GM19452 (cell line): ENCODE measurements around the gene GAS7.
"Not testable (repeated sequence)": the region's sequence is repeated elsewhere in the genome, so short reads cannot be mapped to it uniquely, and the experiment has no call there.

Experiments
- ATAC-seq: cut with Tn5 transposase; IDR thresholded peaks from one replicate; pipeline ENCODE4 v1.9.1; 2021; ENCODE audit not compliant: unreplicated experiment

The GAS7 gene

GRCh38 chr17:10031127-10031526 lies 167.3 kb downstream of the GAS7 start:
- ATAC-seq: no peak

GRCh38 chr17:10029129-10029528 lies 169.3 kb downstream of the GAS7 start:
- no peak for ATAC-seq

GRCh38 chr17:10025976-10026901 lies 172.2 kb downstream of the GAS7 start:
- no peak for ATAC-seq

- ATAC-seq: no peak
These were observed 173.2 kb downstream of the GAS7 start for GRCh38 chr17:10025224-10025623.

GRCh38 chr17:10022416-10022815 lies 176.0 kb downstream of the GAS7 start:
- no peak for ATAC-seq

- ATAC-seq: no peak
These were observed 177.0 kb downstream of the GAS7 start for GRCh38 chr17:10021272-10021984.

- no peak for ATAC-seq
These were observed 178.4 kb downstream of the GAS7 start for GRCh38 chr17:10019941-10020451.

GRCh38 chr17:10018461-10018891 lies 179.9 kb downstream of the GAS7 start:
- peak; percentile 50 for ATAC-seq

GRCh38 chr17:10016958-10017570 lies 181.3 kb downstream of the GAS7 start:
- ATAC-seq: not testable (repeated sequence)

- ATAC-seq: peak; percentile 77
These were observed 184.9 kb downstream of the GAS7 start for GRCh38 chr17:10013365-10014112.

GRCh38 chr17:10010752-10011151 lies 187.7 kb downstream of the GAS7 start:
- no peak for ATAC-seq

- no peak for ATAC-seq
These were observed 194.7 kb downstream of the GAS7 start for GRCh38 chr17:10003705-10004104.

GRCh38 chr17:10002567-10003360 lies 195.6 kb downstream of the GAS7 start:
- not testable (repeated sequence) for ATAC-seq

GRCh38 chr17:10001306-10001873 lies 197.0 kb downstream of the GAS7 start:
- ATAC-seq: no peak

- peak; percentile 92 for ATAC-seq
These were observed 198.3 kb downstream of the GAS7 start for GRCh38 chr17:9999919-10000695.

- no peak for ATAC-seq
These were observed 200.3 kb downstream of the GAS7 start for GRCh38 chr17:9998060-9998459.

- no peak for ATAC-seq
These were observed 203.6 kb downstream of the GAS7 start for GRCh38 chr17:9994761-9995160.

GRCh38 chr17:9991796-9992195 lies 206.6 kb downstream of the GAS7 start:
- ATAC-seq: no peak

GRCh38 chr17:9991351-9991750 lies 207.1 kb downstream of the GAS7 start:
- no peak for ATAC-seq
